Left ventricle myocardium superior (tissue), 1 donor: ENCODE measurements around the gene PNKP. TPM values are rescaled to one million over a fixed set of nuclear protein-coding genes. Genes with fewer than 3 reads are reported as not detected.
"Not testable (repeated sequence)": the region's sequence is repeated elsewhere in the genome, so short reads cannot be mapped to it uniquely, and the experiment has no call there.

Experiments used
- ATAC-seq: fragments of 200-7000 bp; cut with Tn5 transposase; one replicate; pipeline ENCODE4 v1.9.1; 2020; ENCODE audit warnings: mild to moderate bottlenecking, moderate library complexity
- DNase-seq: peaks from one replicate; pipeline ENCODE4 v3.0.0-alpha.2; 2020
- intact Hi-C: fragments of 100-400 bp; cut with micrococcal nuclease; formaldehyde crosslinking; loops from one replicate; pipeline ENCODE4 v1.11.0; 2022
- total RNA-seq: library from RNA; stranded (reverse); fragmentation: NEBNext Ultra II Directional; extraction: Animal tissue kit (Norgen Biotek cat#: 25700); gene quantifications from one replicate; pipeline ENCODE4 v1.2.1, GENCODE V29; 2021
- donor health status: DM: no; HTN: yes; CAD: no; lungs with severe emphysema.

The PNKP gene
- total RNA-seq, 1 donor from 2014 or later: 39.1 TPM

DNA sequence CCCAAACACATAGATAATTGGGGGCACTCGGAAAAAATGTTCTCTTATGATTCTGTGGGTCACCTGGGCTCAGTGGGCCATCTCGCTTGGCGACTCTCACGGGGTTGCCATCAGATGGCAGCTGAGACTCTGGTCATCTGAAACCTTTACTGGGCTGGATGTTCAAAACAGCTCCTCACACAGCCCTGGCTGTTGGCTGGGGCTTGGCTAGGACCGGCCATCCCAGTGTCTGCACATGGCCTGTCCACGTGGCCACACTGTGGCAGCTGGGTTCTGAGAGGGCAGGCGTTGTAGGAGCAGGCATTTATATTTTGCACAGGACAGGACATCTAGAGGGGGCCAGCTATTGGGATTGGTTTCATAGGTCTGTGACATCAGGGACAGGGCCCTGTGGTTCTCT, 33.8 kb downstream of the PNKP start:
- DNase-seq (no peak), ATAC-seq (no peak)
- intact Hi-C loops: no loop called here

DNA sequence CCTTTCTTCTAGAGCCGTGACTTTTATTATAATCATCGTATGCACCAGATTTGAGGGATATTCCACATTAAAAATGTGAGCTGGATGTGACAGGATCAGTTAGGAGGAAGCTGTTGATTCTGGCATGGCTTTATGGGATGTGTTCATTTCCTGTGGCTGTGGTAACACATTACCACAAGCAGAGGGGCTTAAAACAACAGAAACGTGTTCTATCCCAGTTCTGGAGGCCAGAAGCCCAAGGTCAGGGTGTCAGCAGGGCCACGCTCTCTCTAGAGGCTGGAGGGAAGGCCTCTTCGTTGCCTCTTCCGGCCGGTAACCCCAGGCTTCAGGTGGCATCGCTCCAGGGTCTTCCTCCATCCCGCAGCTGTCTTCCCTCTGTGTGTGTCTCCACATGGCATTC, 34.8 kb downstream of the PNKP start:
- DNase-seq (no peak), ATAC-seq (no peak)
- intact Hi-C loops: no loop called here

- ATAC-seq: no peak
- intact Hi-C loops: no loop called here
- DNase-seq: no peak
These were observed 35.8 kb downstream of the PNKP start for GRCh38 chr19:49831592-49831991.

DNA sequence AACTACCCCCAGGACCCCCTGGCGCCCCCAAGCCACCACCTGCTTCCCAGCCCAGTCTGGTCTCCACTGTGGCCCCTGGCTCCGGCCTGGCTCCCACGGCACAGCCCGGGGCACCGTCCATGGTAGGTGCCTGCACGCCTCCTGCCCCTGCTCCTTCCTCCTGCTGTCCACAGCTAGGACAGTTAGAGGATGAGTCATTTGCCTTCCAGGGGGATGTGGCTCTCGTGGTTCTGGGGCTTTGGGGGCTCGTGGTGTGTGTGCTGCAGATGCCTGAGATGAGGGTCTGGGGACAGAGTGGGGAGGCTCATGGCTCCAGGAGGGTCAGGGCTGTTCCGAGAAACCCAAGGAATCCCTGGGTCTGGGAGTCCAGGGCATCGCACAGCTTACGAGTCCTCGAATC, 36.6 kb downstream of the PNKP start:
- ATAC-seq (no peak), DNase-seq (no peak)
- intact Hi-C loops: no loop called here

DNA sequence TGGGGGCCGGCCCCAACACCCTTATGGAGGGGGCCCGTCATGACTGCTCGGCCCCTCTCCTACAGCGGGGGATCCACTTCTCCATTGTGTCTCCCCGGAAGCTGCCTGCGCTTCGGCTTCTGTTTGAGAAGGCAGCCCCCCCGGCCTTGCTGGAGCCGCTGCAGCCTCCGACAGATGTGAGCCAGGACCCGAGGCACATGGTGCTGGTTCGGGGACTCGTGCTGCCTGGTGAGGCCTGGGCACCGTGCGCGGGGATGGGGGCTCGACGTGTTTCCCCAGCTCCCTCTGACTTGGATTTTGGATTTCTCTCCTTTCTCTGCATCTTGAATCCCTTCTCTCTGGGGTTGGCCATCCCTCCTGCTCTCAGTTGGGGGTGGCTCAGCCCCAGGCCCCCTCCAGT, 37.7 kb downstream of the PNKP start:
- intact Hi-C loops: no loop called here
- no peak for ATAC-seq
- DNase-seq: no peak

DNA sequence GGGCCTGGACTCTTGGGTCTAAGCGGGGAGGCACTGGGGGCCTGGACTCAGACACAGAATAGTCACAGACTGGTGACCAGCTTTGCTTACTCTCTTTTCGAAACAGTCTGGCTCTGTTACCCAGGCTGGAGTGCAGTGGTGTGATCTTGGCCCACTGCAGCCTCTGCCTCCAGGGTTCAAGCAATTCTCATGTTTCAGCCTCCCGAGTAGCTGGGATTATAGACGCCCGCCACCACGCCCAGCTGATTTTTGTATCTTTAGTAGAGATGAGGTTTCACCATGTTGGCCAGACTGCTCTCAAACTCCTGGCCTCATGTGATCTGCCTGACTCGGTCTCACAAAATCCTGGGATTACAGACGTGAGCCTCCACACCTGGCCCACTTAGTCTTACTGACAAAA, 38.2 kb downstream of the PNKP start:
- intact Hi-C loops: no loop called here
- DNase-seq: no peak
- ATAC-seq: no peak

- intact Hi-C loops: no loop called here
- ATAC-seq: no peak
- no peak for DNase-seq
These were observed 40.3 kb downstream of the PNKP start for GRCh38 chr19:49827034-49827433.

DNA sequence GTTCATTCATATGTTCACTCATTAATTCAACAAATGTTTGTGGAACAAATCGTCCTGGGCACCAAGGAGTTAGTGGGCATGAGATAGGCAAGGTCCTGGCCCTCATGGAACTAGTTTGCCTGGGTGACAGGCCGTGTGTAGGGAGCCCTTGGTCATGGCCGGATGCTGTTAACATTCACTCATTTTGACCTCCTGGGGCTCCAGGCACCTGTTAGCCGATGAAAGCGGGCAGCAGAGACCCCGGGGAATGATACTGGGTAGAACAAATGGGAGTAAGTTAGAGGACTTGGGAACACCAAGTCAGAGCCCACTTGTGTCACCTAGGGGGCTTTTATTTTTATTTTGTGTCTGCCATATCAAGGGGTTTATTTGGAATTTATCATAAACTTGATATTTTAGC, 42.7 kb downstream of the PNKP start:
- no peak for DNase-seq
- intact Hi-C loops: no loop called here
- no peak for ATAC-seq

DNA sequence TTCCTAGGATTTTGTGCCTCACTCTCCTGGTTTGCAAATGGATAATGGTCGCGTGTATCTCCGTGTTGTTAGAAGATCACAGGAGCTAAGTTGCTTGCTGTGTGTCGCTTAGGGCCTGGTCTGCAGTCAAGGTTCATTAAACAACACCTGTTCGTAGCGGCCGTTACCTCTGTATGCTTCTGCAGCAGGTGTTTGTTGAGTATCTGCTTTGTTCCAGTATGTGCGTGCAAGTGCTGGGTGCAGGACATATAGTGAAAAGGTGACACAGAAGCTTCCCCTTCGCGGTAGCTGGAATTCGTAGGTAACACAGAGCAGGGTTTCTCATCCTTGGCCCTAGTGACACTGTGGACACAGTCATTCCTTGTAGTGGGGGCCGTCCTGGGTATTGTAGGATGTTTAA, 43.9 kb downstream of the PNKP start:
- intact Hi-C loops: no loop called here
- DNase-seq: no peak
- ATAC-seq: no peak

DNA sequence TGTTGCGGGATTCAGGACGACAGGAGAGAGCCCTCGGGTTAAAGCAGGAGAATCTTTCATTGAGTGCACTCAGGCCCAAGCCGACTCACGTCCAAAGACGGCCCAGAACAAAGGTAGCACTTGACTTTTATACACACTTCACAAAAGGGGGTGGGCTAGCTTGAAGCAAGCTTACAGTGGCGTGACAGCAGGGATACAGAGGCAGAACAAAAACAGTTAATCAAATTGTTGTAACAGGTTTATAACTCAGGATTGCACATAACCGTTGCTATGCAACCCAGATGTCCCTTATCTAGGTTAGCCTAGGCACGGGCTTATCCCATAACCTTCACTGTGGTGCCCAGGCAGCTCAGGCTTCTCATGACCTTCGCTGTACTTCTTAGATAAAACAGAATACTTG, 47.3 kb downstream of the PNKP start:
- ATAC-seq: peak; percentile 40
- intact Hi-C loops: no loop called here
- DNase-seq: no peak

- ATAC-seq, intact Hi-C loops, DNase-seq: not testable (repeated sequence)
These were observed 47.8 kb downstream of the PNKP start for GRCh38 chr19:49819452-49820115.

DNA sequence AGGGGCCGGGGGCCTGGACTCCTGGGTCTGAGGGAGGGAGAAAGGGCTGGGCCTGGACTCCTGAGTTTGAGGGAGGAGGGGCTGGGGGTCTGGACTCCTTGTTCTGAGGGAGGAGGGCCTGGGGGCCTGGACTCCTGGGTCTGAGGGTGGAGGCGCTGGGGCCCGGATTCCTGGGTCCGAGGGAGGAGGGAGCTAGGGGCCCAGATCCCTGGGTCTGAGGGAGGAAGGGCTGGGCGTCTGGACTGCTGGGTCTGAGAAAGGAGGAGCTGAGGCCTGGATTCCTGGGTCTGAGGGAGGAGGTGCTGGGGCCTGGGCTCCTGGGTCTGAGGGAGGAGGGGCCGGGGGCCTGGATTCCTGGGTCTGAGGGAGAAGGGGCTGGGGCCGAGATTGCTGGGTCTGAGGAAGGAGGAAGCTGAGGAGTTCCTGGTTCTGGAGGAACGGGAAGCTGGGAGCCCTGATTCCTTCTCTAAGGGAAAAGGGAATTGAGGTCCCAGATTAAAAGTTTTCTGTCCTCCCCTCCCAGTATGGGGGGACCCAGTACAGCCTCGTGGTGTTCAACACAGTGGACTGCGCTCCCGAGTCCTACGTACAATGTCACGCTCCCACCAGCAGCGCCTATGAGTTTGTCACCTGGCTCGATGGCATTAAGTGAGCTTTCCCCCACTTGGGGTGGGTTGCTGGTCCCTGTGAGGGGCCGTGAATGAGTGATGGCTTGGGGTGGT, 48.6 kb downstream of the PNKP start:
- ATAC-seq (no peak), DNase-seq (no peak)
- intact Hi-C loops: no loop called here

DNA sequence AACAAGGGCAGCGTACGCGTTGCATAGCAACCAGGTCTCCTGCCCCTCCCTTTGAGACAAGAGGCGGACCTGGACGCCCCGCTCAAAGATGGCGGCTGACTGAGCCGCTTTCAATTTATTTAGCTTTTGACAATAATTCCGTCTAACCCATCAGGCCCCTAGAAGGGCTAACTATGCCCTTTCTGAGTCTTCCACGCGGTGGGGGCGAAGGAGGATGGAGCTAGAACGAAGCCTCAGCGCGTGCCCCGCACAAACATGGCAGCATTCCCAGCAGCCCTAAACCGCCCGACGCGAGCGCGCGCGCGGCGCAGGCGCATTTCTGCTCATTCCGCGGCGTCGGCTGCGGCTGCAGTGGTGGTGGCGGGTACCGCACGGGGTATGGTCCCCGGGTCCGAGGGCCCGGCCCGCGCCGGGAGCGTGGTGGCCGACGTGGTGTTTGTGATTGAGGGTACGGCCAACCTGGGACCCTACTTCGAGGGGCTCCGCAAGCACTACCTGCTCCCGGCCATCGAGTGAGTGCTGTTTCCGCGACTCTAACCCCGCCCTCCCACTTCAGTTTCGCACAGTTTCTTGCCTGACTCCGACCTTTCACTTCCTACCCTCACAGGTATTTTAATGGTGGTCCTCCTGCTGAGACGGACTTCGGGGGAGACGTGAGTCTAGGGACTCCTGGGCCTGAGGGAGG, 49.3 kb downstream of the PNKP start, which contains the start of gene MED25:
Gene MED25 (plus strand): TSS at position 326 of the 685 bp plus-strand sequence. CDS start 53 bp downstream, at position 379.
- DNase-seq (peak; percentile 93), ATAC-seq (peak; percentile 72)
- intact Hi-C loops: no loop called here

GRCh38 chr19:49816590-49816989, 50.8 kb downstream of the PNKP start:
- DNase-seq (no peak), ATAC-seq (no peak)

GRCh38 chr19:49814010-49814409, 53.4 kb downstream of the PNKP start:
- DNase-seq (no peak), ATAC-seq (no peak)
- intact Hi-C loops: no loop called here

More at GRCh38 chr19:49816590-49816989, 50.8 kb downstream of the PNKP start:
- intact Hi-C loops: no loop called here

- ATAC-seq: peak; percentile 68
- DNase-seq: peak; percentile 97
- intact Hi-C loops: no loop called here
These were observed 54.1 kb downstream of the PNKP start, which contains the start of gene FUZ for GRCh38 chr19:49812997-49813861. Gene FUZ (minus strand): TSS chr19:49813292. CDS start chr19:49813106, 186 bp downstream.

DNA sequence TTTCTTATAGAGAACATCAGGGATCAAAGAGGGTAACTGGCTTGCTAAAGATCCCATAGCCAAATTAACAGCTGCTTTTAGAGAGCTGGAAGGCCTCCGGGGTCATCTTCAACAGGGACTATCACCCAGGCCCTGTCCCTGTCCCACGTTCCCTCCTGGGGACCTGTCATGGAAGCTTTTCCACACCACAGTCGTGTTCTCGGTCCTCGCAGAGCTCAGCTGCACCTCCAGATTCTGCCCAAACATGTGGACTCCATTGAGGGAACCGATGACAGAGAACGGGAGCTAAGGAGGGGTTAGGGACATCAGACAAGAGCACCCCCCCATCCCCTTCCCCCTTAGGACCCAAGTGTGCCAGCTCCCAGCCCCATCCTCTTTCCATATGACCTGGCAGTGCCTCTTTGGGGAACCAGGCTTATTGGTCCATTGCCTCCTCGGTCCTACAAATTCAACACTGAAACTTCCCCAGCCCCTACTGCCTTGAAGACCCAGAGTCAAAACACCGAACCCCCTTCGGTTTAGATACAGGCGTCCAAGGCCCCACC, 54.9 kb downstream of the PNKP start:
- ATAC-seq (no peak), DNase-seq (no peak)
- intact Hi-C loops: no loop called here

- DNase-seq: no peak
- no peak for ATAC-seq
- intact Hi-C loops: no loop called here
These were observed 56.0 kb downstream of the PNKP start for GRCh38 chr19:49811328-49811727.
